ENCODE measurements around the gene ADM2.
"Not testable (repeated sequence)": the region's sequence is repeated elsewhere in the genome, so short reads cannot be mapped to it uniquely, and the experiment has no call there.

The ADM2 gene

GRCh38 chr22:50481440-50482106 is at the start of gene ADM2:
Gene ADM2 (plus strand): TSS chr22:50481543. CDS start chr22:50481848, 305 bp downstream.
- DNase-seq (ENCODE audit: low read depth in 2 of 2), result no peak

GRCh38 chr22:50432131-50432876 is 49.0 kb upstream of the ADM2 start:
- DNase-seq (ENCODE audit: low read depth in 2 of 2), result no peak

- not testable (repeated sequence) for DNase-seq (ENCODE audit: low read depth in 2 of 2)
These were observed 48.3 kb upstream of the ADM2 start for GRCh38 chr22:50432877-50433510.

DNA sequence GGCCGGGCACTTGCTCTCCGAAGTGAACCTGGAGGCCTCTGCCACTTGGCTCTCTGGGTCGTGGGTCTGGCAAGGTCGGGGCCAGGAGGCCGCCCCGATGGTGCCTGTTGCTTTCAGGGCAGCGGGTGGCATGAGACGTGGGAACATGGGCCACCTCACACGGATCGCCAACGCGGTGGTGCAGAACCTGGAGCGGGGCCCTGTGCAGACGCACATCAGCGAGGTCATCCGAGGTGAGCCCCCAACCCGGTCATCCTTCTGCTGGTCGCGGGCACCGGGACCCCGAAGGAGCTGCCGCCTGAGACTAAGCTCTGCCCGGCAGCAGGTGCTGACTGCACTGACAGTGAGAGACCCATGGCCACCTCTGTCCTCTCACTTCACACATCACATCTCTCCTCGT is 46.5 kb upstream of the ADM2 start:
- no peak for DNase-seq (ENCODE audit: low read depth in 2 of 2)

GRCh38 chr22:50435291-50436014 is 45.9 kb upstream of the ADM2 start:
- DNase-seq (ENCODE audit: low read depth in 2 of 2), result no peak

DNA sequence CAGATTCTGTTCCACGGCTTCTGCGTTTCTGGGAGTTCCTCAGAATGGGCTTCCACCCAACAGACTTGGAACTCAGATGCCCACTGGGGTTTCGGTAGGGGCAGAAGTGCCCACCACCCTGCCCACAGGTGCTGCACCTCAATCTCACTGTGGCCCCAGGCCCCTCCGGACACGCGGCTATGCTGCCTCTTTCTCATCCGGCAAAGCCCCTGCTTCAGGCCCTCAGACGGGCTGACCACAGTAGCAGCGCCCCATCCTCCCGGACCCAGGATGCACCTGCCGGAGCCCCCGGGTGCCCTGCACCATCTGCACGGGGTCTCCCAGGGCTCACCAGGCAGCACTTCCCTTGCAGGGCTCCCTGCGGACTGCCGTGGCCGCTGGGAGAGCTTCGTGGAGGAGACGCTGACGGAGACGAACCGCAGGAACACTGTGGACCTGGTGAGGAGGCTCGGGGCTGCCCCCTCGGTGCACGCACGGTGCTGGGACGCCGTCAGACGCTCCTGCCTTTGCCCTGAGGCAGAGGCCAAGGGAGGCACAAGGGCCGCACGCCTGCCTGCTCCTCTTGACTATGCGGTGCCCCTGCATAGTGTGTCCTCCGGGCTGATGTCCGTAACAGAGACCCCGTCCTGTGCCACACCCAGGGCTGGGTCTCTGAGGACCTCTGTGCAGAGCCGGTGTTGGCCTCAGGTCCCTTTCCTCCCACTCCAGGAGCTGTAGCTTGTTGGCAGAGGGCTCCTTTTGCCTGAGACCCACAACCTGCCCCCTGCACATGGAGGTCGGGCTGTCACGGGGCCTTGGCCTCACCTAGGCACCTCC is 45.1 kb upstream of the ADM2 start:
- DNase-seq (ENCODE audit: low read depth in 2 of 2), result no peak

DNA sequence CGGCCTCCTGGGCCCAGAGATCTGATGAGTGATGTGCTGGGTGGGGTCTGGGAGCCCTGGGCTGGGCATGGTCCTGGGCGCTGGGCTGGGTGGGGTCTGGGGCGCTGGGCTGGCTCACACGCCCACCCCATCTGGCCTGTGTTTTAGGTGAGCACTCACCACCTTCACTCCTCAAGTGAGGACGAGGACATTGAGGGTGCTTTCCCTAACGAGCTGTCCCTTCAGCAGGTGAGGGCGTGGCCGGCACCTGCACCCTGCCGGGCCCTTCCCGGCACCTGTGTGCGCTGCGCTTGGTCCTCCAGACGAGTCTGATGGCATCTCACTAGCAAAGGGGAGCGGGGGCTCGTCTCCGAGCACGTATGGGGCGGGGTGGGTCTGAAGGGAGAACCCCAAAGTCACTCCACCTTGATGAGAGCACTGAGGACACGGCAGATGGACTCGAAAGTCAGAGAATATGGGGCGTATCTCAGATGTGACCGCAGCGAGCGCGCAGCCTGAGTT is 44.5 kb upstream of the ADM2 start:
- DNase-seq (ENCODE audit: low read depth in 2 of 2), result no peak

DNA sequence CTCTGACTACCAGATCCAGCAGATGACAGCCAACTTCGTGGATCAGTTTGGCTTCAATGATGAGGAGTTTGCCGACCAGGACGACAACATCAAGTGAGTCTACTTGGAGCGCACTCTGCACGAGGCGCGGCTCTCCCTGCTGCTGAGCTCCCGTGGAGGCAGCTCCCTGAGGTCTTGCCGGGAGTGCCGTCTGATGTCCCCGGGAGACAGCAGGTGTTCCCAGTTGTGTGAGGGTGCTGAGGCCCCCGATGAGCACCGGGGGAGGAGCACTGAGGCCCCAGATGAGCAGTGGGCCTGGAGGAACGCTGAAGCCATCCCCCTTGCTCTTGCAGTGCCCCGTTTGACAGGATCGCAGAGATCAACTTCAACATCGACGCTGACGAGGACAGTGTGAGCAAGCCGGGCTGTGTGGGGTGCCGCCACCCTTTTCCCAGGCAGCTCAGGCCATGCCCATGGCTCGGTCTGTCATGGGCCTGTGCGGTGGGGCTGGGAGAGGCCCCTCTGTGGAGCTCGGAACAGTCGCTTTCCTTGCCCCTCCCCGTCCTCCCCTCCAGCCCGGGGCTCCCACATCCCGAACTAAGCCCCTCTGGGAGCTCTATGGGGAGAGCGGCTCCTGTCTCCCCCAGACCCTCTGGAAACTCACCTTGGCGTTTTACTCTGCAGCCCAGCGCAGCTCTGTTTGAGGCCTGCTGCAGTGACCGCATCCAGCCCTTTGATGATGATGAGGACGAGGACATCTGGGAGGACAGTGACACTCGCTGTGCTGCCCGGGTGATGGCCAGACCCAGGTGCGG is 43.6 kb upstream of the ADM2 start:
- no peak for DNase-seq (ENCODE audit: low read depth in 2 of 2)

DNA sequence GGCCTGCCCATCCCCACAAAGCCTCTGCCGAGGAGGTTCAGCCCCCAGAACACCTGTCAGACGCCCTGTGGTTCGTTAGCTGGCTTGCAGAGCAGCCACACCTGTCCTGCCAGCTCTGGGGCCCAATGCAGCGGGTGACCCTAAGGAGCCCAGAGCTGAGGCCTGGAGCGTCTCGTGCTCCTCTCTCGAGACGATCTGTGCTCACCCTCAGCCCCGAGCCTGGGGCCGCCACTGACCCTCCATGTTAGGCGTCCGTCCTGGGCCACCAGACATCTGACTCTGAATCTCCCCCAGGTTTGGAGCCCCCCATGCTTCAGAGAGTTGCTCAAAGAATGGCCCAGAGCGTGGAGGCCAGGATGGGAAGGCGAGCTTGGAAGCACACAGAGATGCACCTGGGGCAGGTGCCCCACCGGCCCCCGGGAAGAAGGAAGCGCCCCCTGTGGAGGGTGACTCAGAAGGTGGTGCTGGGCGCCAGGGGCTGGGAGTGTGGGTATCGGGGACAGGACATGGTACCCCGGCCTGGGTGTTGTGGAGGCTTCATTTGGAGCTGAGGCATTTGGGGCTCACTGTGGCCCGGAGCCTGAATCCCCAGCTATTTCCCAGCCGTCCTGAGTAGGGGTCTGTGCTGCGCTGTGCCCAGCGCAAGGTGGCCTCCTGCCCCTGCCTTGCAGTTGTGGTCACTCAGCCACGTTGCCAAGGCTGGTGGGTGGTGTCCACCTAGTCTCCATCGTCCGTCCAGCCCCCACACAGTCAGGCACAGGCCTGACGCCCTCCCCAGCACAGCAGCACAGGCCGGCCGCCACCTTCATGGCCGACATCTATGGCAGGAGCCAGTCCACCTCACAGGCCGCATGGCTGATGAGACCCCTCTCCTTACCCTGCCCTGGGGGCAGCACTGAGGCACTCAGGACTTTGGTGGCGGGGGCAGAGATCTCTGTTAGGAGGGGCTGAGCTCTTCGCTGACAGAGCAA is 42.8 kb upstream of the ADM2 start:
- no peak for DNase-seq (ENCODE audit: low read depth in 2 of 2)

- DNase-seq (ENCODE audit: low read depth in 2 of 2), result no peak
These were observed 42.0 kb upstream of the ADM2 start for GRCh38 chr22:50439314-50439870.

DNA sequence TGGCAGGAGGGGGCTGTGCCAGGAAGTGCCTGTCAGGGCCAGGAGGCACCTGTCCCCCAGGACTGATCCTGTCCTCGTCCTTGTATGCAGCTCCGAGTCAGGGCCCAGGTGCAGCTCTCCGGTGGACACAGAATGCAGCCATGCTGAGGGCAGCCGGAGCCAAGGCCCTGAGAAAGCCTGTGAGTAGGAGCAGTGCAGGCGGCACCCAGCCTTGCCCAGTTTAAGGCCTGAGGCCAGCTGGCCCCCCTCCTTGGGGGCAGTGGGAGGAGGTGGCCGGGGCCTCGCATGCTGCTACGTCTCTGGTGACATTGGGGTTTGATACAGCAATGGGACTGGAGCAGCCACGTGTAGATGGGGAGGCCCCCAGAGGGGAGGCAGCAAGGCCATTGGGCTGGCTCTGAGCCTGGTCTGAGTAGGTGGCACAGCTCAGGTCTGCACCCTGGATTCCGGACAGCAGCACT is 41.4 kb upstream of the ADM2 start:
- DNase-seq (ENCODE audit: low read depth in 2 of 2), result no peak

GRCh38 chr22:50440544-50441249 is 40.6 kb upstream of the ADM2 start:
- DNase-seq (ENCODE audit: low read depth in 2 of 2), result no peak

- DNase-seq (ENCODE audit: low read depth in 2 of 2), result no peak
These were observed 39.8 kb upstream of the ADM2 start for GRCh38 chr22:50441428-50441993.

DNA sequence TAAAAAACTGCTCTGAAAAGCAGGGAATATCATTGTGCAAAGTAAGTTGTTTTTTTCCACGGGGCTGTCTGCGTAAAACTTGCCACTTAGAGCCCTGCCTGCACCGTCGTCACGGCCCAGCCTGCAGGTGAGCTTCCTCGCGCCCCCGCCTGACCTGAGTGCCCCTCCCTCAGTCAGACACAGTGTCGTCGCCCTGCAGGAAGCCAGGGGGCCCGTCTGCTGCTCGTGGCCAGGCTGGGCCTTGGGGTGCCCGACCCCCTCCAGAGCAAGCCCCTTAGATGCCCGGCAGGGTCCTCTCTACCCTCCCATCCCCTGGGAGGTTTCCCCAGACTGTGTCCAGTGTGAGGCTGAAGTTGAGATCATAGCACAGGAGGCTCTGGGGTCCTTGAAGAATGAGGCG is 38.1 kb upstream of the ADM2 start:
- no peak for DNase-seq (ENCODE audit: low read depth in 2 of 2)

- DNase-seq (ENCODE audit: low read depth in 2 of 2), result no peak
These were observed 37.3 kb upstream of the ADM2 start for GRCh38 chr22:50443801-50444625.

DNA sequence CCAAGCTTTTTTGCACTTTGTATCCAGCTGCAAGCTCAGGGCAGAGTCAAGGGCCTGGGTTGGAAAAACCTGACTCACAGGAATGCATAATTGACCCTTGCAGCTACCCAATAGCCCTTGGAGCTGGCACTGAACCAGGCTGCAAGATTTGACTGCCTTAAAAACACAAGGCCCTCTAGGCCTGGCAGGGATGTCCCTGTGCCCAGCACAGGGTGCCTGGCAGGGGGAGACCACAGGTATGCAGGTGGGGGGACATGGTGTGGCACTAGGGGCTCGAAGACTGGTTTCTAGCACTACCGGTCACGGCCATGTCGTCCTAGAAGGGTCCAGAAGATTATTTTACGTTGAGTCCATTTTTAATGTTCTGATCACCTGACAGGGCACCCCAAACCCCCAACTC is 36.7 kb upstream of the ADM2 start:
- DNase-seq (ENCODE audit: low read depth in 2 of 2), result no peak
